ENCODE results near the gene ERICH6.

Gene ERICH6

GRCh38 chr3:150613709-150614480 lies 89.8 kb downstream of the ERICH6 start:
- no peak for DNase-seq (ENCODE audit: low read depth, low spot score)

GRCh38 chr3:150613034-150613433 lies 90.7 kb downstream of the ERICH6 start:
- DNase-seq (ENCODE audit: low read depth, low spot score) = no peak

GRCh38 chr3:150612494-150612893 lies 91.2 kb downstream of the ERICH6 start:
- no peak for DNase-seq (ENCODE audit: low read depth, low spot score)

GRCh38 chr3:150611666-150612065 lies 92.1 kb downstream of the ERICH6 start:
- DNase-seq (ENCODE audit: low read depth, low spot score) = no peak

GRCh38 chr3:150610785-150611184 lies 92.9 kb downstream of the ERICH6 start:
- no peak for DNase-seq (ENCODE audit: low read depth, low spot score)

- DNase-seq (ENCODE audit: low read depth, low spot score) = no peak
Observed at GRCh38 chr3:150609988-150610387, 93.7 kb downstream of the ERICH6 start.

Data from activated CD4-positive, CD25-positive, alpha-beta regulatory T cell treated with anti-CD3 and anti-CD28 coated beads, Interleukin-2, amount 50 U/mL, for 16 hours (primary cell).